Activated CD8-positive, alpha-beta memory T cell treated with anti-CD3 and anti-CD28 coated beads, Interleukin-2, amount 50 U/mL, for 24 hours (primary cell): ENCODE measurements around the gene ZNF48.
"Not testable (repeated sequence)": the region's sequence is repeated elsewhere in the genome, so short reads cannot be mapped to it uniquely, and the experiment has no call there.

ENCODE experiments used
- DNase-seq: peaks from one replicate; pipeline ENCODE4 v3.0.0-alpha.2; 2020; ENCODE audit errors: extremely low read depth

ZNF48 gene

GRCh38 chr16:30378236-30379157 lies 16.7 kb upstream of the ZNF48 start:
- DNase-seq = peak; percentile 97

- no peak for DNase-seq
Measured at GRCh38 chr16:30379158-30379783, 15.9 kb upstream of the ZNF48 start.

- no peak for DNase-seq
Measured at GRCh38 chr16:30380072-30380802, 15.0 kb upstream of the ZNF48 start.

DNA sequence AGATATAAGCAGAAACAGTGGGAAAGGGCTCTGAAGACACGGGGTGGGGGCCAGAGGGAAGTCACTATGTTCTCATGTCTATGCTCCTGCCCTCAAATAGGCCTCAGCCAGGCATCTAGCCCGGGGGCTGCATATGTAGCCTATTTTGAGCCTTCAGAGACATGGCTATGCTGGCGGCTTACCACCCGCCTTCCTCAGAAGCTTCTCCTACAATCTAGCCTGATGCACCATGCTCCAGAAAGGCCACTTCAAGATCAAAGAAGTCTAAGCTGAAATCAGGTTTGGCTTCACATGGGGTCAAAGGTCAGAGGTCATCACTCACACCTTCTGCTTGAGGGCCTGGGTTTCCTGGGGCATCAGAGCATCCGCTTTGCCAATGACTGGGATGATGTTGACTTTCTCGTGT lies 14.4 kb upstream of the ZNF48 start:
- DNase-seq = no peak

GRCh38 chr16:30381291-30382041 lies 13.8 kb upstream of the ZNF48 start:
- no peak for DNase-seq

GRCh38 chr16:30382111-30382881 lies 12.9 kb upstream of the ZNF48 start, which contains the start of gene SEPTIN1:
Gene SEPTIN1 (minus strand): TSS chr16:30382561. CDS start chr16:30382542, 19 bp downstream.
- DNase-seq = no peak

DNA sequence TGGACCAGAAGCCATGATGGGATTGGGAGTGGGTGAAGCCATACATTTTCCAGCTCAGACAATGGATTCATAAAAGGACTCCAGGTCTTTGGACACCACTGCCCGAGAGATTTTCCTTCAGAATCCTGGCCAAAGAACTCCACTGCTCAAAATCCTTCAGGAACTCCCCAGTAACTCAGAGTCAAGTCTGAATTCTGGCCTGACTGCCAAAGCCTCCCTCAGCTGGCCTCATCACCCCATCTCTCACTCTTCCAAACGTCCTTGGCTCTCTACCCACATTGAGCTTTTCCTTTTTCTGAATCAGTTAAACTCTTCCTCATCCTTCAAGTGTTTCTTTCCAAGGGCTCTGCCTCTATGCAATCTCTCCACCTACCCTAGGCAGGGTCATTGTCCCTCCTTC lies 11.7 kb upstream of the ZNF48 start:
- no peak for DNase-seq

GRCh38 chr16:30394592-30395154 lies 547 bp upstream of the ZNF48 start:
- no peak for DNase-seq

GRCh38 chr16:30395992-30396585 lies 869 bp downstream of the ZNF48 start:
- no peak for DNase-seq

GRCh38 chr16:30396627-30397026 lies 1.4 kb downstream of the ZNF48 start:
- DNase-seq = not testable (repeated sequence)

DNA sequence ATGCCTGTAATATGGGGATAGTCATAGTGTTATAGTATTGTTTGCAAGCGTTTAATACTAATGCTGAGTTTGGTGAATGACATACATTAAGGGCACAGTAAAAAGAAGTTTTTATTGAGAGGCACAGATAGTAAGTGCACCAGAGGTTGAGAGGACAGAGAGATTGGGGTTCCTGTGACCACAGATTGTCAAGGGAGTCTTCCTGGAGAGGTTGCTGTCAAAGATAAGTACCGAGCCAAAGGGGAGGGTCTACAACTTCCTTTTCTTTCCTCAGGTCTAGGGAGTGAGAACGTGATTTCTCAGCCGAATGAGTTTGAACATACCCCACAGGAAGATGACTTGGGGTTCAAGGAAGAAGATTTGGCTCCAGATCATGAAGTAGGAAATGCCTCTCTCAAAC lies 1.8 kb downstream of the ZNF48 start:
- no peak for DNase-seq

- no peak for DNase-seq
Measured at GRCh38 chr16:30397776-30398660, 2.8 kb downstream of the ZNF48 start.

DNA sequence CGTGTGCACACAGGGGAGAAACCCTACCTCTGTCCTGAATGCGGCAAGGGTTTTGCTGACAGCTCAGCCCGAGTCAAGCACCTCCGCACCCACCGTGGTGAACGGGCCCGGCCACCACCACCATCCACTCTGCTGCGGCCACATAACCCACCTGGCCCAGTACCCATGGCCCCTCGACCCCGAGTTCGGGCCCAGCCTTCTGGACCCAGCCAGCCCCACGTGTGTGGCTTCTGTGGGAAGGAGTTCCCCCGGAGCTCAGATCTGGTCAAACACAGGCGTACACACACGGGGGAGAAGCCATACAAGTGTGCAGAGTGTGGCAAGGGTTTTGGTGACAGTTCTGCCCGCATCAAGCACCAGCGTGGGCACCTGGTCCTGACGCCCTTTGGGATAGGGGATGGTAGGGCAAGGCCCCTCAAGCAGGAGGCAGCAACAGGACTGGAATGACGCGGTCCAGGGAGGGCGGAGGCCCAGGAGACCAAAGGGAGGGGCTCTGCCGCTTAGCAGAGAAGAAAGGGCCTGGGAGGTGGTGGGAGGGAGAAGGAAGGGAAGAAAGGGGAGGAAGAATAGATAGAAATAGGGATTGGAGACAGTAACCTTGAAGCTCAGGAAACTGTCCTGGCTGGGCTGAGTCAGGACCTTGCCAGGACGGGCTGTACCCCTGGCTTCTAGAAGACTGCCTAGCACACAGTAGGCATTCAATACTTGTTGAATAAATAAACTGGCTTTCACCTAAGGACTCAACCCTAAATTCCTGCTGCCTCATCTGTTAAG lies 3.6 kb downstream of the ZNF48 start:
- DNase-seq = no peak

DNA sequence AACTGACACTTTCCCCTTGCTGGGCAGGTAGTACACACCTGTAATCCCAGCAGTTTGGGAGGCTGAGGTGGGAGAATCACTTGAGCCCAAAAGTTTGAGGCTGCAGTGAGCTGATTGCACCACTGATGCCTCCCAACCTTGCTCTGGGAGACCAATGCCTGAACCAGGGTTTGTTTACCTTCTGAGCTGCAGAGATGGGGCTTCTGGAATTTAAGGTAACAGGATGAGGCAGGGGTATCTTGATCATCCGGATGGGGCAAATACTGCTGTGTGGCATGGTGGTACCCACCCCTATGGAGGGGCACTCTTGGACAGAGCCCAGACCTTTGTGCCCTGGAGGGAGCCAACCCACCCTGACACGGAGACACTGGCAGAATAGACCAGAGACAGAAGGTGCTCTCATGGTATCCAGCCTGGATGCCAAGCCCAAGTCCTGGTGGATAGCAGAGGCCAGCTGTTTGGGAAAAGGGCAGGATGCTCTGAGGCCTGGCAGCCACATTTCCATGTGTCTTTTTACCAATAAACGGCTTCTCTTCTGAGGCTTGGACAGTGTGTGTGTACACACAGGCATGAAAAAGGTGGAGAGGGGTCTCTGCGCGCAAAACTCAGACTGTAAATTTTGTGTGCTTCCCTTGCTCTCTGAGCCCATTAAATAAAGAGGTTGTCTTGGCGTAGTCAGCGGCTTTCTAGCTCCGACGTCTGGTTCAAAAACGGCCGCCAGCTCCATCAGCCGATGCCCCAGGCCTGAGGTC lies 4.4 kb downstream of the ZNF48 start:
- DNase-seq = no peak

DNA sequence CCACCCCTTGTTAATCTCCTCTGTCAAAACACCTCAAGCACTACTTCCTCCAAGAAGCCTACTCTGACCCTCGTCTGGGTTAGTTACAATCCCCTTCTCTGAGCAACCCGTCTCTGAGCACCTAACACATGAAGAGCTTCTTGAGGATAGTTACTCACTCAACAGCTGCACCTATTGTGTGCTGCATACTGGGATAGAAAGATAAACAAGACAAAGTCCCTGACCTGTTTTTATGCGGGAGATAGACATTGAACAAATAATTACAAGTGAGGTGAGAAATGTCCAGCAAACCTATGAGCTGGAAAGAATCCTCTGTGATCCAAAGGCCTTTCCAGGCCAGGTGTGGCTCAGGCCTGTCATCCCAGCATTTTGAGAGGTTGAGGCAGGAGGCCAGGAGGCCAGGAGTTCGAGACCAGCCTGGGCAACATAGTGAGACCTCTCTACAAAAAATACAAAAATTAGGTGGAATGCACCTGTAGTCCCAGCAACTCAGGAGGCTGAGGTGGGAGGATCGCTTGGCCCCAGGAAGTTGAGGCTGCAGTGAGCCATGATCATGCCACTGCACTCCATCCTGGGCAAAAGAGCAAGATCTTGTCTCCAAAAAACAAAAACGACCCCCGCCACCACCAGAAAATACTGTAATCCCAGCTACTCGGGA lies 6.7 kb downstream of the ZNF48 start:
- DNase-seq = no peak

- no peak for DNase-seq
Measured at GRCh38 chr16:30406795-30407101, 11.5 kb downstream of the ZNF48 start.

DNA sequence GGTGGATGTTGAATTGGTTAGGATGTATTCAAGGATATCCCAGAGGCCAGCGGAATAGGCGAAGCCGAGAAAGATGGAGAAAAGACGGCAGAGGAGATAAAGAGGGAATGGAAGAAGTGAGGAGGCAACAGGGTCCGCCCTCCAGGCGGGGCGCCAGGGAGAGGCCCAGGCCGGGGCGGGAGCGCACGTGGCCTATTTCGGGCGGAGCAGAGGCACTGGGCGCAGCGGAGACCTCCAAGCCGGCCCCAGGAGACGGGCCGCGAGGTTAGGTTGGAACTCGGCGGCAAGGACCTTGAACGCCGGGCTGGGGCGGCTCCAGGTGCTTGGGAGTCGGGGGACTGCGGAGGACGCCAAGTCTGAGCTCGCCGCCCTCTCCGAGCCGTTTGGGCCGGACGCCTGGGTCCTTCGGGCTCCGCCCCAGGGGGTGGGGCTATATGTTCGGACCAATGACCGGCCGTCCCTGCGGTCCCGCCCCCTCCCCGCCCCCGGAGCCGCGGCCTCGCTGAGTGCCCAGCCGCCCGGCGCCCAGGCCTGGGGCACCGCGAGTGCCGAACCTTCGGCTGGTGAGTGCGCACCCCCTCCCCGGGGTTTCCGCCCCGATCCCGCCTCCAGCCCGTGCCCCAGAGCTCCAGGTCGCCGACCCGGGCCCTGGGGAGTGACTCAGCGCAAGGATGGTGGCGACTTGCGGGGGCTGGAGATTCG lies 12.0 kb downstream of the ZNF48 start, which contains the start of gene ZNF771:
TSS of gene ZNF771 (plus strand) at position 505 of the 702 bp plus-strand sequence. CDS start 448 bp downstream, outside the sequence.
- peak; percentile 72 for DNase-seq
